Ovary (tissue), 9 donors: ENCODE results near the gene PTPRS. TPM values are rescaled to one million over a fixed set of nuclear protein-coding genes. Genes with fewer than 3 reads are reported as not detected.

ENCODE experiments used
- DNase-seq, 5 donors: peaks; one replicate each; pipeline ENCODE4 v3.0.0-alpha.2; 2019 to 2020
- H3K27ac ChIP-seq, 2 donors: fragments of 200-600 bp; one replicate each; pipeline versions ENCODE4 v1.5.1 to v1.8.0; 2019 to 2022
- H3K27me3 ChIP-seq: fragments of 200-600 bp; one replicate; pipeline ENCODE4 v1.8.0; 2022
- H3K36me3 ChIP-seq: fragments of 200-600 bp; sonication (generic); one replicate; pipeline ENCODE4 v1.5.1; 2019
- H3K4me1 ChIP-seq: one replicate; pipeline ENCODE4 v1.8.1; 2013; ENCODE audit warnings: mild to moderate bottlenecking, moderate library complexity; ENCODE audit not compliant: insufficient read depth
- H3K4me3 ChIP-seq: fragments of 200-600 bp; sonication (generic); one replicate; pipeline ENCODE4 v1.5.1; 2017
- H3K9me3 ChIP-seq, 2 donors: fragments of 200-600 bp in 1 of 2; sonication (generic) in 1 of 2; one replicate each; pipeline versions ENCODE4 v1.5.1 to v1.8.1; 2013 to 2019; ENCODE audit warnings: mild to moderate bottlenecking in 1 of 2, moderate library complexity in 1 of 2
- CTCF ChIP-seq, 3 donors: fragments of 450-650 bp in 2 of 3; fragments of 200-600 bp in 1 of 3; IDR thresholded peaks; one replicate each; pipeline versions ENCODE4 v1.5.1 to v1.8.0; 2016 to 2022; ENCODE audit warnings: antibody characterized with exemption in 3 of 3, mild to moderate bottlenecking in 1 of 3
- EP300 ChIP-seq: sonication (generic); formaldehyde crosslinking; IDR thresholded peaks from one replicate; pipeline ENCODE4 v1.6.1; 2017; ENCODE audit warnings: antibody characterized with exemption
- POLR2A ChIP-seq: fragments of 450-650 bp; IDR thresholded peaks from one replicate; pipeline ENCODE4 v1.6.1; 2017; ENCODE audit warnings: antibody characterized with exemption, mild to moderate bottlenecking, moderate library complexity
- WGBS, 3 donors: extraction: QIAGEN DNeasy Blood & Tissue Kit in 1 of 3; methylation state at CpG; one replicate each; pipeline versions ENCODE4 v1.1.5 to v1.1.7; 2013 to 2017; 5-methylcytosine and 5-hydroxymethylcytosine counted together
- intact Hi-C, 4 donors: fragments of 100-400 bp; cut with DNase I; formaldehyde crosslinking; loops; one replicate each; pipeline versions ENCODE4 v1.11.0 to v1.15.1; 2022 to 2023
- polyA plus RNA-seq, 2 donors: library from polyadenylated mRNA; stranded (reverse); fragments of 200-250 nt in 1 of 2; fragments of 350-450 nt in 1 of 2; fragmentation: Illumina TruSeq in 1 of 2; extraction: RNeasy Lipid Tissue Mini Kit (QIAGEN cat#74804) in 1 of 2; gene quantifications; one replicate each; pipeline ENCODE4 v1.2.3, GENCODE V29; 2013 to 2014
- total RNA-seq, 7 donors: library from RNA; depleted of rRNA in 2 of 7; stranded (reverse); fragments of >200 nt in 2 of 7; fragmentation: NEBNext Ultra II Directional in 3 of 7; extraction: Animal tissue kit (Norgen Biotek cat#: 25700) in 3 of 7; gene quantifications; one replicate each; pipeline versions ENCODE4 v1.1.0 to v1.2.4, GENCODE V29; 2016 to 2023
- donor health status: DM: no; HTN: no; CAD: no; lungs with moderate emphysema.
- donor health status: DM: no; HTN: no; CAD: no.
- donor health status: Bipolar disorder and iron deficiency.
- donor health status: DM: yes; HTN: yes; CAD: no.
- donor health status: DM: no; HTN: no; CAD: no.
- donor health status: DM: yes; HTN: yes; CAD: no.

PTPRS gene
- total and polyA plus RNA-seq, 9 donors: 12.3 to 196 (median 168) TPM

- no peaks in the 10 kb centered on the region for H3K27me3 ChIP-seq
- no peak for DNase-seq
- no peaks in the 10 kb centered on the region for H3K9me3 ChIP-seq
- no peaks in the 10 kb centered on the region for H3K36me3 ChIP-seq
- 90 to 96% (median 91%) methylated on average over 7 of the region's 7 CpGs for WGBS, 3 donors
- TF ChIP-seq EP300 (no peak), CTCF (IDR thresholded peaks at IDR 0.05) (no peak), POLR2A (no peak)
- no peak overlapping the region for H3K4me3 ChIP-seq
- no peak overlapping the region for H3K27ac ChIP-seq
- intact Hi-C loops: no loop called here
- peaks cover 2% of the 10 kb centered on the region for H3K4me1 ChIP-seq
Observed at GRCh38 chr19:5323475-5323811, 17.2 kb downstream of the PTPRS start.

- H3K27ac ChIP-seq: no peak overlapping the region
- H3K27me3 ChIP-seq: no peaks in the 10 kb centered on the region
- no peaks in the 10 kb centered on the region for H3K36me3 ChIP-seq
- H3K4me3 ChIP-seq: no peak overlapping the region
- intact Hi-C loops: no loop called here
- TF ChIP-seq EP300 (no peak), POLR2A (no peak), CTCF (IDR thresholded peaks at IDR 0.05) (no peak)
- peaks cover 2% of the 10 kb centered on the region for H3K4me1 ChIP-seq
- WGBS, 3 donors: 6 to 16% (median 8%) methylated on average over 34 of the region's 34 CpGs
- no peaks in the 10 kb centered on the region for H3K9me3 ChIP-seq
- no peak for DNase-seq
Observed at GRCh38 chr19:5321851-5322681, 18.5 kb downstream of the PTPRS start.

- intact Hi-C loops: no loop called here
- H3K36me3 ChIP-seq: no peaks in the 10 kb centered on the region
- WGBS, 3 donors: 92 to 94% (median 93%) methylated on average over 9 of the region's 9 CpGs
- no peaks in the 10 kb centered on the region for H3K27me3 ChIP-seq
- no peak for DNase-seq
- no peak overlapping the region for H3K4me3 ChIP-seq
- no peaks in the 10 kb centered on the region for H3K9me3 ChIP-seq
- TF ChIP-seq CTCF (IDR thresholded peaks at IDR 0.05): no peak
- TF ChIP-seq POLR2A: no peak
- no peak for TF ChIP-seq EP300
- H3K4me1 ChIP-seq: peaks cover 2% of the 10 kb centered on the region
- H3K27ac ChIP-seq: no peak overlapping the region
Observed at GRCh38 chr19:5321066-5321642, 19.5 kb downstream of the PTPRS start.

GRCh38 chr19:5319516-5319915 lies 21.1 kb downstream of the PTPRS start:
- intact Hi-C loops: no loop called here
- H3K36me3 ChIP-seq: no peaks in the 10 kb centered on the region
- no peak overlapping the region for H3K4me3 ChIP-seq
- no peak overlapping the region for H3K27ac ChIP-seq
- no peaks in the 10 kb centered on the region for H3K9me3 ChIP-seq
- no peak for DNase-seq
- WGBS, 3 donors: 86 to 89% (median 89%) methylated on average over 9 of the region's 9 CpGs
- H3K4me1 ChIP-seq: peaks cover 2% of the 10 kb centered on the region
- no peaks in the 10 kb centered on the region for H3K27me3 ChIP-seq
- TF ChIP-seq EP300: no peak
- no peak for TF ChIP-seq POLR2A
- no peak for TF ChIP-seq CTCF (IDR thresholded peaks at IDR 0.05)
